Measurements from ENCODE around the gene TMEM151B.

- TF ChIP-seq CTCF (IDR thresholded peaks at IDR 0.05; ENCODE audit: poor library complexity) (no peak), EZH2 (IDR thresholded peaks at IDR 0.05; ENCODE audit: borderline replicate concordance) (no peak)
These were observed 72.2 kb downstream of the TMEM151B start, which contains the start of gene SPATS1 for GRCh38 chr6:44342489-44342888.
